ENCODE data around the gene ZNF608. TPM values are rescaled to one million over a fixed set of nuclear protein-coding genes. Genes with fewer than 3 reads are reported as not detected.
A peak's percentile ranks its signal among the peaks of the same experiment; 100 is the strongest.

The ZNF608 gene
- total RNA-seq, 1 donor from 2014 or later, result 6.8 TPM

- Histone ChIP-seq H3K4me1 (peaks cover 87% of the 10 kb centered on the region), H3K4me3 (no peak overlapping the region)
Measured at GRCh38 chr5:124738681-124739633, 7.5 kb downstream of the ZNF608 start.

GRCh38 chr5:124737651-124738050 lies 8.8 kb downstream of the ZNF608 start:
- intact Hi-C loops (cut with micrococcal nuclease), result no loop called here
- no peak overlapping the region for H3K4me3 ChIP-seq
- no peaks in the 10 kb centered on the region for H3K27me3 ChIP-seq (ENCODE audit: low read depth)
- no peak for TF ChIP-seq CTCF (IDR thresholded peaks at IDR 0.05; ENCODE audit: borderline replicate concordance)
- H3K9me3 ChIP-seq (replicated peaks), result no peaks in the 10 kb centered on the region
- no peaks in the 10 kb centered on the region for H3K36me3 ChIP-seq
- no peak overlapping the region for H3K27ac ChIP-seq (replicated peaks)
- no peak for DNase-seq
- peaks cover 83% of the 10 kb centered on the region for H3K4me1 ChIP-seq

More at GRCh38 chr5:124738681-124739633, 7.5 kb downstream of the ZNF608 start:
- H3K27ac ChIP-seq (replicated peaks), result peak overlapping the region; percentile 9
- TF ChIP-seq CTCF (IDR thresholded peaks at IDR 0.05; ENCODE audit: borderline replicate concordance), result no peak
- no peak for DNase-seq
- intact Hi-C loops (cut with micrococcal nuclease), result no loop called here
- H3K9me3 ChIP-seq (replicated peaks), result no peaks in the 10 kb centered on the region
- no peaks in the 10 kb centered on the region for H3K27me3 ChIP-seq (ENCODE audit: low read depth)
- H3K36me3 ChIP-seq, result no peaks in the 10 kb centered on the region

GRCh38 chr5:124736805-124737188 lies 9.6 kb downstream of the ZNF608 start:
- no peak for TF ChIP-seq CTCF (IDR thresholded peaks at IDR 0.05; ENCODE audit: borderline replicate concordance)
- peaks cover 79% of the 10 kb centered on the region for H3K4me1 ChIP-seq

GRCh38 chr5:124736082-124736804 lies 10.2 kb downstream of the ZNF608 start:
- Histone ChIP-seq H3K4me3 (peak overlapping the region; percentile 56), H3K27me3 (ENCODE audit: low read depth) (no peaks in the 10 kb centered on the region), H3K9me3 (replicated peaks) (no peaks in the 10 kb centered on the region), H3K27ac (replicated peaks) (peak overlapping the region; percentile 55), H3K36me3 (no peaks in the 10 kb centered on the region), H3K4me1 (peaks cover 74% of the 10 kb centered on the region)
- DNase-seq, result no peak
- intact Hi-C loops (cut with micrococcal nuclease), result no loop called here
- TF ChIP-seq CTCF (IDR thresholded peaks at IDR 0.05; ENCODE audit: borderline replicate concordance), result no peak

More at GRCh38 chr5:124736805-124737188, 9.6 kb downstream of the ZNF608 start:
- no peak for DNase-seq
- Histone ChIP-seq H3K27me3 (ENCODE audit: low read depth) (no peaks in the 10 kb centered on the region), H3K36me3 (no peaks in the 10 kb centered on the region), H3K27ac (replicated peaks) (peak overlapping the region; percentile 55), H3K4me3 (no peak overlapping the region), H3K9me3 (replicated peaks) (no peaks in the 10 kb centered on the region)
- intact Hi-C loops (cut with micrococcal nuclease), result no loop called here

GRCh38 chr5:124735169-124735858 lies 11.1 kb downstream of the ZNF608 start:
- no peak for DNase-seq
- Histone ChIP-seq H3K27ac (replicated peaks) (peak overlapping the region; percentile 55), H3K27me3 (ENCODE audit: low read depth) (no peaks in the 10 kb centered on the region), H3K36me3 (no peaks in the 10 kb centered on the region), H3K9me3 (replicated peaks) (no peaks in the 10 kb centered on the region), H3K4me3 (peak overlapping the region; percentile 56), H3K4me1 (peaks cover 69% of the 10 kb centered on the region)
- no peak for TF ChIP-seq CTCF (IDR thresholded peaks at IDR 0.05; ENCODE audit: borderline replicate concordance)
- intact Hi-C loops (cut with micrococcal nuclease), result no loop called here
